H1 (cell line): ENCODE data around the gene HSF4. TPM values are rescaled to one million over a fixed set of nuclear protein-coding genes. Genes with fewer than 3 reads are reported as not detected.

Experiments used
- CTCF ChIA-PET: fragments of 300-600 bp; sonication (Branson Sonifier 250); formaldehyde crosslinking; loops from one replicate; lab custom pipeline; 2021; ENCODE audit not compliant: partially characterized antibody; lab: Charles Lee
- POLR2A ChIA-PET: fragments of 300-600 bp; sonication (Branson Sonifier 250); formaldehyde crosslinking; loops from one replicate; lab custom pipeline; 2021; ENCODE audit warnings: inconsistent platforms; ENCODE audit not compliant: partially characterized antibody; lab: Charles Lee
- DNase-seq, 2 experiments: peaks; one replicate each; pipeline versions ENCODE4 v3.0.0 to v3.0.0-alpha.2; 2010 to 2022; ENCODE audit warnings: low spot score in 2 of 2, low read depth in 1 of 2, mixed read lengths in 1 of 2
- FAIRE-seq: peaks from 2 replicates; lab custom pipeline; 2011; peaks lifted over from hg19 to GRCh38; lab: Jason Lieb, UNC
- H2AFZ ChIP-seq: 2 replicates; pipeline ENCODE4 v1.8.1; 2012; ENCODE audit warnings: low read length, inconsistent platforms
- H2AK5ac ChIP-seq: 2 replicates; pipeline ENCODE4 v1.6.1; 2013; ENCODE audit warnings: low read depth, low read length
- H2BK120ac ChIP-seq: replicated peaks from 2 replicates; pipeline ENCODE3; 2013; ENCODE audit warnings: low read depth, low read length, inconsistent platforms
- H2BK12ac ChIP-seq: 2 replicates; pipeline ENCODE4 v1.6.1; 2013; ENCODE audit warnings: low read depth, low read length
- H2BK15ac ChIP-seq: 2 replicates; pipeline ENCODE4 v1.6.1; 2013; ENCODE audit warnings: low read length
- H2BK20ac ChIP-seq: 2 replicates; pipeline ENCODE4 v1.6.1; 2013; ENCODE audit warnings: low read length
- H2BK5ac ChIP-seq: 2 replicates; pipeline ENCODE4 v1.6.1; 2013; ENCODE audit warnings: low read depth, low read length
- H3K14ac ChIP-seq: 2 replicates; pipeline ENCODE4 v1.6.1; 2013; ENCODE audit warnings: inconsistent platforms; ENCODE audit not compliant: insufficient read length
- H3K18ac ChIP-seq: 2 replicates; pipeline ENCODE4 v1.6.1; 2013; ENCODE audit warnings: low read length; ENCODE audit errors: extremely low read depth
- H3K23ac ChIP-seq: 2 replicates; pipeline ENCODE4 v1.6.1; 2013; ENCODE audit warnings: inconsistent platforms; ENCODE audit not compliant: insufficient read length
- H3K23me2 ChIP-seq: 2 replicates; pipeline ENCODE4 v1.6.1; 2013; ENCODE audit warnings: low read depth, low read length
- H3K27ac ChIP-seq: 2 replicates; pipeline ENCODE4 v1.6.1; 2011; ENCODE audit warnings: low read depth, low read length, inconsistent platforms
- H3K27me3 ChIP-seq, 4 experiments: replicated peaks in 1 of 4; 1 replicate in 1 of 4; 2 replicates in 3 of 4; pipeline versions ENCODE4 v1.6.1 to v1.8.1; 2011 to 2013; ENCODE audit warnings: low read length in 3 of 4, mild to moderate bottlenecking in 3 of 4, inconsistent platforms in 2 of 4, mixed read lengths in 2 of 4, moderate library complexity in 1 of 4; ENCODE audit not compliant: control insufficient read depth in 3 of 4, insufficient read depth in 3 of 4; ENCODE audit errors: extremely low read depth in 1 of 4
- H3K36me3 ChIP-seq, 4 experiments: 2 replicates each; pipeline versions ENCODE4 v1.6.1 to v1.8.1; 2011 to 2013; ENCODE audit warnings: mild to moderate bottlenecking in 4 of 4, low read length in 3 of 4, moderate library complexity in 2 of 4, control low read depth in 1 of 4, inconsistent platforms in 1 of 4; ENCODE audit not compliant: insufficient read depth in 4 of 4, control insufficient read depth in 2 of 4
- H3K4ac ChIP-seq: replicated peaks from 2 replicates; pipeline ENCODE3; 2013; ENCODE audit warnings: low read length, low read depth, mixed read lengths, inconsistent platforms; ENCODE audit not compliant: insufficient read length
- H3K4me1 ChIP-seq, 4 experiments: replicated peaks in 1 of 4; 1 replicate in 1 of 4; 2 replicates in 3 of 4; pipeline versions ENCODE4 v1.6.1 to v1.8.1; 2011 to 2013; ENCODE audit warnings: low read length in 3 of 4, inconsistent platforms in 2 of 4, mixed read lengths in 1 of 4; ENCODE audit not compliant: insufficient read depth in 4 of 4, control insufficient read depth in 3 of 4
- H3K4me2 ChIP-seq, 2 experiments: 2 replicates each; pipeline versions ENCODE4 v1.6.1 to v1.8.1; 2011 to 2013; ENCODE audit warnings: low read depth in 2 of 2, low read length in 2 of 2, control low read depth in 1 of 2, inconsistent platforms in 1 of 2, mild to moderate bottlenecking in 1 of 2; ENCODE audit not compliant: insufficient read depth in 1 of 2
- H3K4me3 ChIP-seq, 4 experiments: fragments of 200-600, 300-600 bp in 1 of 4; sonication (generic), shearing (Covaris generic), sonication (Bioruptor Twin) in 1 of 4; 2 replicates each; pipeline versions ENCODE4 v1.5.1 to v1.8.1; 2011 to 2016; ENCODE audit warnings: low read length in 4 of 4, low read depth in 3 of 4, control low read depth in 2 of 4, inconsistent platforms in 2 of 4, mild to moderate bottlenecking in 2 of 4, mixed read lengths in 1 of 4, moderate library complexity in 1 of 4; ENCODE audit not compliant: insufficient read depth in 2 of 4; ENCODE audit errors: extremely low read depth in 1 of 4
- H3K56ac ChIP-seq: replicated peaks from 2 replicates; pipeline ENCODE3; 2013; ENCODE audit warnings: low read depth, mild to moderate bottlenecking, mixed read lengths, low read length, inconsistent platforms; ENCODE audit not compliant: insufficient read length
- H3K79me1 ChIP-seq: 2 replicates; pipeline ENCODE4 v1.6.1; 2013; ENCODE audit warnings: low read depth, low read length, control low read depth
- H3K79me2 ChIP-seq, 2 experiments: 2 replicates each; pipeline versions ENCODE4 v1.6.1 to v1.8.1; 2012 to 2013; ENCODE audit warnings: low read length in 2 of 2, mild to moderate bottlenecking in 2 of 2, inconsistent platforms in 1 of 2; ENCODE audit not compliant: insufficient read depth in 2 of 2, control insufficient read depth in 1 of 2
- H3K9ac ChIP-seq, 4 experiments: replicated peaks in 1 of 4; 1 replicate in 1 of 4; 2 replicates in 3 of 4; pipeline versions ENCODE4 v1.6.1 to v1.8.1; 2011 to 2013; ENCODE audit warnings: low read depth in 3 of 4, low read length in 3 of 4, control low read depth in 2 of 4, mild to moderate bottlenecking in 2 of 4, moderate library complexity in 2 of 4, inconsistent platforms in 1 of 4; ENCODE audit errors: extremely low read depth in 1 of 4
- H3K9me3 ChIP-seq, 2 experiments: 2 replicates each; pipeline versions ENCODE4 v1.6.1 to v1.8.1; 2012 to 2013; ENCODE audit warnings: mild to moderate bottlenecking in 2 of 2, moderate library complexity in 2 of 2, control low read depth in 1 of 2, inconsistent platforms in 1 of 2, low read depth in 1 of 2, low read length in 1 of 2, mixed read lengths in 1 of 2; ENCODE audit not compliant: insufficient read depth in 2 of 2
- H4K20me1 ChIP-seq, 2 experiments: replicated peaks in 1 of 2; 2 replicates each; pipeline versions ENCODE3 to v1.8.1; 2011 to 2013; ENCODE audit warnings: inconsistent platforms in 2 of 2, low read length in 2 of 2, mild to moderate bottlenecking in 1 of 2; ENCODE audit not compliant: insufficient read depth in 2 of 2, control insufficient read depth in 1 of 2
- H4K5ac ChIP-seq: 2 replicates; pipeline ENCODE4 v1.6.1; 2013; ENCODE audit warnings: low read length, low read depth, mixed read lengths, inconsistent platforms; ENCODE audit not compliant: insufficient read length
- H4K8ac ChIP-seq: 2 replicates; pipeline ENCODE4 v1.8.0; 2013; ENCODE audit warnings: mild to moderate bottlenecking, moderate library complexity, low read length, inconsistent platforms; ENCODE audit not compliant: insufficient read depth; ENCODE audit errors: extremely low read depth
- H4K91ac ChIP-seq: replicated peaks from 2 replicates; pipeline ENCODE3; 2013; ENCODE audit warnings: low read length, mixed read lengths, inconsistent platforms; ENCODE audit not compliant: insufficient read length
- CREB1 ChIP-seq: IDR thresholded peaks from 2 replicates; pipeline ENCODE4 v1.6.1; 2012; ENCODE audit warnings: inconsistent platforms
- EZH2 ChIP-seq: fragments of 200-600 bp; sonication (generic); IDR thresholded peaks from 2 replicates; pipeline ENCODE4 v1.7.1; 2012; ENCODE audit warnings: low read depth, mild to moderate bottlenecking, moderate library complexity, low read length, inconsistent platforms; ENCODE audit not compliant: severe bottlenecking
- POLR2AphosphoS5 ChIP-seq: IDR thresholded peaks from 2 replicates; pipeline ENCODE4 v1.6.1; 2011; ENCODE audit warnings: low read depth, low read length
- RAD21 ChIP-seq, 2 experiments: IDR thresholded peaks in 1 of 2; conservative IDR thresholded peaks in 1 of 2; 2 replicates each; pipeline ENCODE4 v1.6.1; 2011; ENCODE audit warnings: low read depth in 2 of 2, low read length in 2 of 2, improper control_type of control experiment in 1 of 2, inconsistent platforms in 1 of 2, mild to moderate bottlenecking in 1 of 2, moderate library complexity in 1 of 2
- SP1 ChIP-seq: IDR thresholded peaks from 2 replicates; pipeline ENCODE4 v1.6.1; 2011; ENCODE audit warnings: low read depth, low read length
- SUZ12 ChIP-seq: fragments of 200-600 bp; sonication (generic); IDR thresholded peaks from 2 replicates; pipeline ENCODE4 v1.6.1; 2012; ENCODE audit warnings: mild to moderate bottlenecking, inconsistent platforms, low read length, moderate library complexity, mixed read lengths
- TCF12 ChIP-seq: IDR thresholded peaks from 2 replicates; pipeline ENCODE4 v1.6.1; 2011; ENCODE audit warnings: low read depth, mild to moderate bottlenecking, low read length
- WGBS, 2 experiments: shearing (Covaris generic) in 1 of 2; methylation state at CpG; one replicate each; pipeline versions ENCODE4 v1.1.6 to v1.1.7; 2013 to 2015; ENCODE audit warnings: low lambda C conversion rate in 2 of 2, mixed read lengths in 2 of 2, inconsistent platforms in 1 of 2, low coverage in 1 of 2, missing lambda C conversion rate in 1 of 2; ENCODE audit not compliant: insufficient replicate concordance in 2 of 2, insufficient coverage in 1 of 2, insufficient read length in 1 of 2; ENCODE audit errors: extremely low coverage in 1 of 2, missing lambda C conversion rate in 1 of 2; 5-methylcytosine and 5-hydroxymethylcytosine counted together
- polyA plus RNA-seq, 7 experiments: library from polyadenylated mRNA; depleted of rRNA in 3 of 7; stranded (reverse) in 5 of 7; unstranded in 2 of 7; fragments of >200 nt in 5 of 7; fragments of 200-250 nt in 2 of 7; gene quantifications; 1 replicate in 5 of 7; 2 replicates in 1 of 7; 4 replicates in 1 of 7; pipeline versions ENCODE4 v1.2.1 to v1.2.3, GENCODE V29; 2011 to 2013; ENCODE audit warnings: missing spikeins in 2 of 7, mixed read lengths in 2 of 7
- total RNA-seq: library from RNA; stranded (reverse); fragmentation: NEBNext Ultra II Directional; extraction: Animal tissue kit (Norgen Biotek cat#: 25700); gene quantifications from 2 replicates; pipeline ENCODE4 v1.2.1, GENCODE V29; 2021
- TF ChIP-seq, protein P1 (sequence below): IDR thresholded peaks from 2 replicates; pipeline ENCODE4 v1.6.1; 2012; ENCODE audit warnings: inconsistent platforms

The HSF4 gene
- total and polyA plus RNA-seq, 2 of the 8 experiments (the other 6 are each of a cell fraction or from before 2014, with no cell fraction given) = 0.14 TPM; not detected in 1

GRCh38 chr16:67154578-67155294 lies 9.8 kb upstream of the HSF4 start:
- Histone ChIP-seq H3K18ac (peak overlapping the region; percentile 32), H2BK12ac (no peak overlapping the region), H3K23ac (no peak overlapping the region), H3K27ac (no peak overlapping the region), H4K20me1 (peaks cover 10 to 13% of the 10 kb centered on the region in 2 experiments), H3K4me2 (peak overlapping the region; percentile 4 to 87), H4K8ac (no peak overlapping the region), H3K4me1 (peaks cover 0 to 14% (median 8%) of the 10 kb centered on the region in 4 experiments; a peak in 6 of 7 replicates), H3K27me3 (peaks cover 71 to 94% (median 85%) of the 10 kb centered on the region in 4 experiments), H3K79me2 (no peaks in the 10 kb centered on the region), H2AFZ (no peak overlapping the region), H2AK5ac (no peak overlapping the region), H2BK15ac (0 out of 2 replicates have a peak overlapping the region, but pooled peaks have one; percentile 16), H3K23me2 (peaks cover 21% of the 10 kb centered on the region; the same call in 1 of the 2 replicates), H3K4ac (no peak overlapping the region), H2BK120ac (no peak overlapping the region), H2BK5ac (no peak overlapping the region; the same call in 1 of the 2 replicates), H4K5ac (no peak overlapping the region), H4K91ac (no peak overlapping the region), H3K79me1 (no peaks in the 10 kb centered on the region), H3K9me3 (no peaks in the 10 kb centered on the region), H3K14ac (no peak overlapping the region), H2BK20ac (no peak overlapping the region), H3K9ac (no peak overlapping the region), H3K4me3 (peak overlapping the region; percentile 1 to 59 (median 33); a peak in 7 of 8 replicates), H3K36me3 (no peaks in the 10 kb centered on the region), H3K56ac (no peak overlapping the region)
- DNase-seq (no peak), FAIRE-seq (no peak)
- WGBS, 2 experiments = 14% methylated on average over 28 of the region's 61 CpGs; no CpG with 5 or more reads in 1 of the 2 experiments
- POLR2A ChIA-PET = interaction anchor here (1.9 kb wide), 1 partner anchor 8 kb away, joined by 7 read pairs; no protein-coding TSS in a partner anchor
- CTCF ChIA-PET = interaction anchor here (0.6 to 14.1 kb wide), 43 partner anchors 9 to 1816 kb away, joined by 3 to 291 read pairs (median 4); partner anchors contain the start of genes CES3, CES4A, ELMO3 and FBXL8
- no peak for TF ChIP-seq POLR2AphosphoS5
- TF ChIP-seq SUZ12 = peak; percentile 64
- no peak for TF ChIP-seq TCF12
- TF ChIP-seq RAD21 (IDR thresholded peaks at IDR 0.05 in 1 of 2, conservative IDR thresholded peaks at IDR 0.05 in 1 of 2; ENCODE audit: low read depth in 2 of 2, low read length in 2 of 2) = 0 out of 4 replicates have a peak, but pooled peaks of 1 of the 2 experiments have one; percentile 5
- no peak for TF ChIP-seq CREB1
- peak; percentile 52 for TF ChIP-seq EZH2
- TF ChIP-seq, protein P1, sequence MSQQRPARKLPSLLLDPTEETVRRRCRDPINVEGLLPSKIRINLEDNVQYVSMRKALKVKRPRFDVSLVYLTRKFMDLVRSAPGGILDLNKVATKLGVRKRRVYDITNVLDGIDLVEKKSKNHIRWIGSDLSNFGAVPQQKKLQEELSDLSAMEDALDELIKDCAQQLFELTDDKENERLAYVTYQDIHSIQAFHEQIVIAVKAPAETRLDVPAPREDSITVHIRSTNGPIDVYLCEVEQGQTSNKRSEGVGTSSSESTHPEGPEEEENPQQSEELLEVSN = peak; percentile 90
- TF ChIP-seq SP1 = no peak
